SU-DHL-6 (cell line): Measurements from ENCODE around the gene CPNE8.

Experiments used
- H2AFZ ChIP-seq: fragments of 200-600 bp; sonication (generic); 2 replicates; pipeline ENCODE4 v1.6.1; 2014; ENCODE audit warnings: low read depth, mild to moderate bottlenecking, moderate library complexity, mixed read lengths, antibody characterized with exemption, low read length; ENCODE audit not compliant: severe bottlenecking
- H3F3A ChIP-seq: fragments of 200-600 bp; shearing (Covaris generic); 2 replicates; pipeline ENCODE4 v1.6.0; 2016; ENCODE audit warnings: antibody characterized with exemption, mild to moderate bottlenecking; ENCODE audit not compliant: insufficient read depth
- H3K27ac ChIP-seq: fragments of 200-600 bp; sonication (generic); 2 replicates; pipeline ENCODE4 v1.5.1; 2016; ENCODE audit warnings: low read depth, mild to moderate bottlenecking, low read length, moderate library complexity, mixed read lengths
- H3K27me3 ChIP-seq: fragments of 200-600 bp; sonication (generic), shearing (Covaris generic); 2 replicates; pipeline ENCODE4 v1.6.0; 2014; ENCODE audit warnings: mild to moderate bottlenecking, low read length
- H3K36me3 ChIP-seq: fragments of 200-600 bp; sonication (generic); 2 replicates; pipeline ENCODE4 v1.6.1; 2014; ENCODE audit warnings: mild to moderate bottlenecking, low read length, mixed read lengths
- H3K4me2 ChIP-seq: fragments of 300-600, 200-600 bp; shearing (Covaris generic), sonication (generic); 2 replicates; pipeline ENCODE4 v1.6.0; 2014; ENCODE audit warnings: low read length, low read depth, mild to moderate bottlenecking; ENCODE audit not compliant: poor library complexity, severe bottlenecking
- H3K4me3 ChIP-seq: fragments of 200-600 bp; sonication (generic); 2 replicates; pipeline ENCODE4 v1.5.1; 2014; ENCODE audit warnings: antibody characterized with exemption, low read length, mild to moderate bottlenecking, mixed read lengths; ENCODE audit not compliant: insufficient read depth, poor library complexity, severe bottlenecking
- H3K79me2 ChIP-seq: fragments of 200-600 bp; sonication (generic); 2 replicates; pipeline ENCODE4 v1.6.1; 2014; ENCODE audit warnings: mild to moderate bottlenecking, low read length, moderate library complexity; ENCODE audit not compliant: insufficient read depth
- H3K9ac ChIP-seq: fragments of 200-600 bp; sonication (generic); 2 replicates; pipeline ENCODE4 v1.7.0; 2014; ENCODE audit warnings: mild to moderate bottlenecking, low read length
- H3K9me2 ChIP-seq: fragments of 200-600 bp; sonication (generic); replicated peaks from 2 replicates; pipeline ENCODE4 v1.6.1; 2014; ENCODE audit warnings: low read length; ENCODE audit not compliant: insufficient read depth
- H3K9me3 ChIP-seq: fragments of 200-600 bp; sonication (generic); 2 replicates; pipeline ENCODE4 v1.6.1; 2014; ENCODE audit warnings: low read length, mixed read lengths; ENCODE audit not compliant: insufficient read depth
- H4K20me1 ChIP-seq: fragments of 200-600 bp; sonication (generic); 2 replicates; pipeline ENCODE4 v1.6.1; 2014; ENCODE audit warnings: low read depth, mild to moderate bottlenecking, antibody characterized with exemption, low read length, moderate library complexity, mixed read lengths
- CTCF ChIP-seq: fragments of 200-600 bp; sonication (generic); IDR thresholded peaks from one replicate; pipeline ENCODE4 v1.5.1; 2017; ENCODE audit warnings: antibody characterized with exemption, mild to moderate bottlenecking, low read length, moderate library complexity; ENCODE audit not compliant: insufficient read depth, poor library complexity, severe bottlenecking
- EZH2phosphoT487 ChIP-seq: fragments of 200-600 bp; sonication (generic), shearing (Covaris generic); conservative IDR thresholded peaks from 2 replicates; pipeline ENCODE4 v1.6.1; 2018; ENCODE audit warnings: mild to moderate bottlenecking, antibody characterized with exemption, low read length, moderate library complexity, mixed read lengths

CPNE8 gene

GRCh38 chr12:38610808-38611350 lies 294.5 kb downstream of the CPNE8 start:
- Histone ChIP-seq H3K9me2 (no peaks in the 10 kb centered on the region), H3K4me3 (no peak overlapping the region), H3K9ac (no peak overlapping the region), H3K36me3 (no peaks in the 10 kb centered on the region), H3F3A (no peaks in the 10 kb centered on the region), H3K9me3 (no peaks in the 10 kb centered on the region), H3K27me3 (no peaks in the 10 kb centered on the region), H3K27ac (no peak overlapping the region), H2AFZ (no peak overlapping the region), H3K79me2 (no peaks in the 10 kb centered on the region), H4K20me1 (no peaks in the 10 kb centered on the region), H3K4me2 (no peak overlapping the region)
- TF ChIP-seq EZH2phosphoT487 (no peak), CTCF (no peak)

DNA sequence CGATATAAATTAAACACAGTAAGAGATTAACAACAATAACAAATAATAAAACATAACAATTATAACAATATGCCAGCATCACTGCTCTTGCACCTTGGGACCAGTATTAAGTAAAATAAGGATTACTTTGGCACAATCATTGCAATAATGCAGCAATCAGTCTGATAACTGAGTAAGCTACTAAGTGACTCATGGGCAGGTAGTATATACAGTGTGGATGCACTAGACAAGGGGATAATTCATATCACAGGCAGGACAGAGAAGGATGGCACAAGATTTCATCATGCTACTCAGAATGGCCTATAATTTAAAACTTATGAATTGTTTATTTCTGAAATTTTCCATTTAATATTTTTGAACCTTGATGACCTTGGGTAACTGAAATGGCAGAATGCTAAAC lies 298.1 kb downstream of the CPNE8 start:
- no peak for TF ChIP-seq EZH2phosphoT487
- TF ChIP-seq CTCF, result no peak
- Histone ChIP-seq H3K27me3 (no peaks in the 10 kb centered on the region), H3K79me2 (no peaks in the 10 kb centered on the region), H3K4me2 (no peak overlapping the region), H3K9ac (no peak overlapping the region), H3F3A (no peaks in the 10 kb centered on the region), H3K4me3 (no peak overlapping the region), H3K9me2 (no peaks in the 10 kb centered on the region), H2AFZ (no peak overlapping the region), H3K9me3 (no peaks in the 10 kb centered on the region), H3K36me3 (no peaks in the 10 kb centered on the region), H4K20me1 (no peaks in the 10 kb centered on the region), H3K27ac (no peak overlapping the region)
